Peyer's patch (tissue), 4 donors: ENCODE results near the gene KCNQ2. TPM values are rescaled to one million over a fixed set of nuclear protein-coding genes. Genes with fewer than 3 reads are reported as not detected.

Source experiments
- DNase-seq, 3 donors: peaks; one replicate each; pipeline ENCODE4 v3.0.0-alpha.2; 2017 to 2019
- H3K27ac ChIP-seq, 4 donors: fragments of 200-600 bp; sonication (generic); one replicate each; pipeline ENCODE4 v1.5.1; 2016 to 2019
- H3K27me3 ChIP-seq, 2 donors: fragments of 200-600 bp; sonication (generic); one replicate each; pipeline ENCODE4 v1.5.1; 2019
- H3K36me3 ChIP-seq, 3 donors: fragments of 200-600 bp; sonication (generic); one replicate each; pipeline ENCODE4 v1.5.1; 2016 to 2019
- H3K4me1 ChIP-seq, 4 donors: fragments of 200-600 bp; sonication (generic); one replicate each; pipeline ENCODE4 v1.5.1; 2016 to 2019
- H3K4me3 ChIP-seq, 4 donors: fragments of 200-600 bp; sonication (generic); 1 replicate in 3 of 4; 2 replicates in 1 of 4; pipeline ENCODE4 v1.5.1; 2016 to 2019; ENCODE audit warnings: mild to moderate bottlenecking in 1 of 4
- H3K9me3 ChIP-seq, 4 donors: fragments of 200-600 bp; sonication (generic); one replicate each; pipeline ENCODE4 v1.5.1; 2016 to 2019; ENCODE audit warnings: mild to moderate bottlenecking in 1 of 4
- CTCF ChIP-seq, 6 experiments: fragments of 450-650 bp in 4 of 6; fragments of 200-600 bp in 2 of 6; sonication (generic) in 1 of 6; IDR thresholded peaks; one replicate each; pipeline ENCODE4 v1.5.1; 2017 to 2019; ENCODE audit warnings: antibody characterized with exemption in 6 of 6, mild to moderate bottlenecking in 3 of 6, moderate library complexity in 1 of 6
- POLR2A ChIP-seq, 2 donors: fragments of 450-650 bp; IDR thresholded peaks; one replicate each; pipeline ENCODE4 v1.5.1; 2017; ENCODE audit warnings: antibody characterized with exemption in 2 of 2, mild to moderate bottlenecking in 2 of 2, moderate library complexity in 2 of 2
- total RNA-seq, 4 donors: library from RNA; depleted of rRNA; stranded (reverse); fragments of >200 nt; gene quantifications; one replicate each; pipeline ENCODE4 v1.1.0, GENCODE V29; 2016

Gene KCNQ2
- total RNA-seq, 4 donors from 2014 or later = not detected

GRCh38 chr20:63414720-63415430, 57.6 kb downstream of the KCNQ2 start:
- Histone ChIP-seq H3K27ac (no peak overlapping the region), H3K4me1 (no peaks in the 10 kb centered on the region), H3K36me3 (no peaks in the 10 kb centered on the region), H3K4me3 (no peak overlapping the region), H3K9me3 (no peaks in the 10 kb centered on the region), H3K27me3 (no peaks in the 10 kb centered on the region)
- DNase-seq = no peak
- TF ChIP-seq POLR2A (IDR thresholded peaks at IDR 0.05) (no peak), CTCF (IDR thresholded peaks at IDR 0.05) (no peak)

GRCh38 chr20:63413963-63414684, 58.3 kb downstream of the KCNQ2 start:
- TF ChIP-seq CTCF (IDR thresholded peaks at IDR 0.05) = no peak
- TF ChIP-seq POLR2A (IDR thresholded peaks at IDR 0.05) = no peak
- Histone ChIP-seq H3K27me3 (no peaks in the 10 kb centered on the region), H3K4me1 (no peaks in the 10 kb centered on the region), H3K27ac (no peak overlapping the region), H3K4me3 (no peak overlapping the region), H3K9me3 (no peaks in the 10 kb centered on the region), H3K36me3 (no peaks in the 10 kb centered on the region)
- DNase-seq = no peak

- Histone ChIP-seq H3K9me3 (no peaks in the 10 kb centered on the region), H3K27ac (no peak overlapping the region), H3K4me3 (no peak overlapping the region), H3K27me3 (no peaks in the 10 kb centered on the region), H3K4me1 (no peaks in the 10 kb centered on the region), H3K36me3 (no peaks in the 10 kb centered on the region)
- TF ChIP-seq CTCF (IDR thresholded peaks at IDR 0.05) = no peak
- no peak for TF ChIP-seq POLR2A (IDR thresholded peaks at IDR 0.05)
- DNase-seq = no peak
Measured at GRCh38 chr20:63413323-63413722, 59.1 kb downstream of the KCNQ2 start.

GRCh38 chr20:63412889-63413288, 59.6 kb downstream of the KCNQ2 start:
- Histone ChIP-seq H3K4me3 (no peak overlapping the region), H3K27ac (no peak overlapping the region), H3K36me3 (no peaks in the 10 kb centered on the region), H3K9me3 (no peaks in the 10 kb centered on the region), H3K4me1 (no peaks in the 10 kb centered on the region), H3K27me3 (no peaks in the 10 kb centered on the region)
- TF ChIP-seq CTCF (IDR thresholded peaks at IDR 0.05) (no peak), POLR2A (IDR thresholded peaks at IDR 0.05) (no peak)
- no peak for DNase-seq

- H3K36me3 ChIP-seq = no peaks in the 10 kb centered on the region
- no peak for DNase-seq
- H3K4me1 ChIP-seq = no peaks in the 10 kb centered on the region
- no peaks in the 10 kb centered on the region for H3K9me3 ChIP-seq
- H3K4me3 ChIP-seq = no peak overlapping the region
- TF ChIP-seq CTCF (IDR thresholded peaks at IDR 0.05) = no peak
- TF ChIP-seq POLR2A (IDR thresholded peaks at IDR 0.05) = no peak
- H3K27me3 ChIP-seq = no peaks in the 10 kb centered on the region
- H3K27ac ChIP-seq = no peak overlapping the region
Measured at GRCh38 chr20:63411898-63412631, 60.4 kb downstream of the KCNQ2 start.
